ENCODE data around the gene PITHD1.
A peak's percentile ranks its signal among the peaks of the same experiment; 100 is the strongest.
"Not testable (repeated sequence)": the region's sequence is repeated elsewhere in the genome, so short reads cannot be mapped to it uniquely, and the experiment has no call there.

The PITHD1 gene

DNA sequence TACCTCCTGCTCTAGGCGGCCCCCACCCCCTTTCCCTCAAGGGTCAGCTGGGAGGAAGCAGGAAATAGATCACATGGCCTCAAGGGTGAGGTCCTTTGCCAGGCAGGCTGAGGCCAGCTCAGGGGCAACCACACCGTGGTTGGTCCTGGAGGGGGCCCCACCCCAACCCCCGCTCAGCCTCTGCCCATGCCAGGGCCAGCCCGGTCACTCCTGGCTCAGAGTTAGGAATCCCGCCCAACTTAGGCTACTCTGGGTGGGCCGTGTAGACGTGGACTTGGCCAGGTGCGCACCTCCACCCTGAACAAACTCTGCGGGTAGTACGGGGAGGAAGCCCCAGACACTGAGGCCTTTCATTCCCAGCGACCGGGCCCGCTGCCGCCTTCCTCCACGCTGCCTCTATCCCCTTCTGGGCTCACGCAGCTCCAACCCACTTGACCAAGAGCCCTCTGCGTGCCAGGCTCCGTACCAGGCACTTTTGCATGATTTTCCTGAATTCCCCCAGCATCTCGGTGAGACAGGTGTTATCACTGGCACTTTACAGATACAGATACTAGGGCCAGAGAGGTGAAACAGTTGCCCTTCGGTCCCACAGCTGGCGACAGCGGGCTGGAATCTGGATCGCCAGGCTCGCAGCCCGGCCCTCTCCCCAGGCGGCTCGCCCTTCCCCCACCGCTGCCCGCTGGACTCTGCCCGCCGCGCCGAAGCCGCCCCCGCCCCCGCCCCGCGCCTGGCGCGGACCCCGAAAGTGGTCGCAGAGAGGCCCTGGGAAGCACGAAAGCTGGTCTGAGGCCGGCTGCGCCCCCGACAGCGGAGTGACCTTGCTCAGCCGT is 21.6 kb downstream of the PITHD1 start:
- peak; percentile 64 for DNase-seq

DNA sequence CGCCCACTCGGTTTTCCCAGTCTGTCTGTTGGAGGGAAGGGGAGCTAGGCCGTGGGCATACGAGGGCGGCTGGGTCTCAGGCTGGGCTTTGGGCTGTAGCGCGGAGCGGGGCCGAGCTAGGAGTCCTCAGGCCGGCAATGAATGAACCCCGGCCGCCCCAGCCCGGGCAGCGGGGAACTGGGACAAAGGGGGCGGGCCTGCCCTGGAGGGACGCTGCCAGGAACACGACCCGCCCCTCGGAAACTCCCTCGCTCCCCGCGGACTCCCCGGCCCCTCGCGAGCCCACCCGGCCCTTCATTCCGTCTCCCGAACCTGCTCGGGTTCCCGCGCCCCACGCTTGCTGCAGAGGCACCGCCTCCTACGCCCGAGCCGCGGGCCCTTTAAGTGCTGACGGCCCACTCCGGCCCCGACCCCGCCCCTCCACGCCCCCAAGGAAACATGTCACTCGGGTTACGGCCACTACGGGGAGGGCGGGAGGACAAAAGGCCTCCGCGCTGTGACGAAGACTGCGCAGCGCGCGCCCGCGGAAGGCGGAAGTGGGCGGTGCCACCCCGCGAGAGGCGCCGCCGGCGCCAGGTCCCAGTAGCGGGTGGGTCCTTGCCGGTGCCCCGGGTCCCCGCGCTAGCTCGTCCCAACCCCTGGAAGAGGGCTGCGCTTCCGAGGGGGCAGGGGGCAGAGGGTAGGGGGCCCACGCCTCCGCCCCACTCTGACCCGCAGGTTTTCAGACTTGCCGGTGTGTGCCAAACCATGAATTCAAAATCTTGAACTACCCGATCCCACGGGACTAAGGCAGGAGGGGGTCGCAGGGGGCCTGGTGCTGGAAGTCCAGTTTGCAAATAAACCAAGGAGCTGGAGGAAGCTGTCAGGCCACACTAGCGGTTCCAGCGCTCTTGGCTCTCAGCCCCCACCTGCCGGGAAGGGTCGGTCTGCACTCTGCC is 22.5 kb downstream of the PITHD1 start, which contains the start of gene GALE:
Gene GALE (minus strand): TSS at position 355 of the 938 bp plus-strand sequence. CDS start 1,747 bp downstream, outside the sequence.
- peak; percentile 97 for DNase-seq

DNA sequence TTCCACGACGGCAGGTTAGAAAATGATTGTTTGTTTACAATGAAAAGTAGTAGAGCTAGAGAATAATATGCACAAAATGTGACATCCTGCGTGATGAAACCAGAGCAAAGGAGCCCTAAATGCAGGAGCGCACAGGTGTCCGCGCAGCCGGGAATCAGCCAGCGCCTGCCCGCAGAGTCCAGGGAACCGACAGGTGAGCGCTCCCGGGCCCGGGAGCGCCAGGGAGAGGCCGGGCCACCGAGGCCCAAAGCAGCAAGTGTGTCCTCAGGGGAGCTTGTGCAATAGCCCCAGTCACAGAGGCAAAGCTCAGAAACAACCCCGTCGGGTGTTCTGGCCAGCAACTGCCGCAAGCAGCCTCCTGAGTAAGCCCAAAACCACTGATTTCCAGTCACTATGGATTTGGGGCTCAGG is 23.1 kb downstream of the PITHD1 start:
- no peak for DNase-seq

DNA sequence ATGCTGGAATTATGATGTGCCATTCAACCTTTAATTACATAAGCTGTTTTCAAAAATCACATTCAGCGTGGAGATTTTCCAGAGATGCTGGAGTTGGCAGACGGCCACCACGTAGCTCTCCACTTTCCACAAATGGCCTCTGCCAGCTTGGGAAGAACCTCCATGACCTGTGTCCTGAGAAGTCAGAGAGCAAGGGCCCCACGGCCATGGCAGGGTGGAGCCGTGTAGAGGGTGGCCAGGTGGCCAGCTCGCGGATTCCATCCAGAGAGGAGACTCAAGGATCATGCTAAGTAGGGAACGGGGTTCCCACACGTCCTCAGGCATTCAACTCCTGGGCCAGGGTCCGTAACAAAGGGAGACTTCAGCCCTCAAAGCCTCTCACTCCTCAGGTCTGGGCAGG is 23.7 kb downstream of the PITHD1 start:
- DNase-seq, result no peak

DNA sequence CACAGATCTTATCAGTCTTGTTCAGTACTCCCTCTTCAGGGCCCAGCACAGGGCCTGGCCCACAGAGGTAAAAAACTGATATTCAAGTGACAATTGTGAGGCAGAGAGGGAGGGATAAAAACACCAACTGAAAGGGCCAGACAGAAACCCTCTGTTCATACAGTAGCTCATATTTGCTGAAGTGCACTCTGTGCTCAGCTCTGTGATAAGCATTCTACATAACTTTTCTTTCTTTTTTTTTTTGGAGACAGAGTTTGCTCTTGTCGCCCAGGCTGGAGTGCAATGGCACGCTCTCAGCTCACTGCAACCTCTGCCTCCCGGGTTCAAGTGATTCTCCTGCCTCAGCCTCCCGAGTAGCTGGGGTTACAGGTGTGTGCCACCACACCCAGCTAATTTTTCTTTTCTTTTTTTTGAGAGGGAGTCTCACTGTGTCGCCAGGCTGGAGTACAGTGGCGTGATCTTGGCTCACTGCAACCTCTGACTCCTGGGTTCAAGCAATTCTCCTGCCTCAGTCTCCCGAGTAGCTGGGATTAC is 24.7 kb downstream of the PITHD1 start:
- DNase-seq, result not testable (repeated sequence)

DNA sequence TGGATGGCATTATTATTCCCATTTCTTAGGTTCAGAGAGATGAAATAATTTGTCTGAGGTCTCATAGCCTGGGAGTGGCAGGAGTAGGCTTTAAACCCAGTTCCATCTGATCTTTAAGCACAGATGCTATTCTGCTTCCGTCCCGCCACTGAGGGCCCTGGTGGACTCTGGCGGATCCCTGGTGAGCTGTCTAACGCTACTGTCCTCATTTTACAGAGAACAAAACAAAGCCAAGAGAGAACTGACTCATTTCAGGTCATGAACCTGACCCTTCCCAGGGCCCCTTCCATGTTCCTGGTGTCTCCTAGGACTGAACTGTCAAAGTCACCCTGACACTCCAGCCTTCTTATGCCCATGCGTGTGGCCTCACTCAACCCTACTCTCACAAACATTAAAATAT is 25.5 kb downstream of the PITHD1 start:
- DNase-seq, result no peak

DNA sequence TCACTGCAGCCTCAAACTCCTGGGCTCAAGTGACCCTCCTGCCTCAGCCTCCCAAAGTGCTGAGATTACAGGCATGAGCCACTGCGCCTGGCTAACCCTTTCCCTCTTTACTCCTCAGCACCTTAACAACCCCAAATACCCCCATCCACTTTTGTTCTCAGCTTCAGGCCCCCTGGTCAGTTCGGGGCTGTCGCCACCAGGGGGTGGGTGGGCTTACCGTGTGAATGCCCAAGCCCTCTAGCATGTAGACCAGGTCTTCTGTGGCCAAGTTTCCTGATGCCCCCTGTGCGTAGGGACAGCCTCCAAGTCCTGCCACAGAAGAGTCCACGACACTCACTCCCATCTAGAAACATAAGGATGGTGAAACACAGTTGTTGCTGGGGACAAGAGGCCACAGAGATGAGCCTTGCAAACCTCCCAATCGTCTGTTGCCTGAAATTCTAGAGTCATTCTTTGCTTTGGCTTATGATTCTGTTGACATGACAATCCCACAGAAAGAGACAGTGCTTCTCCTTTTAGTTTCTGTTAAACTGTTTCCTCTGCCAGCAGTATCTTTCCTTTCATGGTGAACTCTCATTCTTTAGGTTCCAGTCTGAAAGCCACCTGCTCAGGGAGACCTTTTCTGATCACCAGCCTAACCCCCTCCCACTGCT is 26.1 kb downstream of the PITHD1 start:
- no peak for DNase-seq

DNA sequence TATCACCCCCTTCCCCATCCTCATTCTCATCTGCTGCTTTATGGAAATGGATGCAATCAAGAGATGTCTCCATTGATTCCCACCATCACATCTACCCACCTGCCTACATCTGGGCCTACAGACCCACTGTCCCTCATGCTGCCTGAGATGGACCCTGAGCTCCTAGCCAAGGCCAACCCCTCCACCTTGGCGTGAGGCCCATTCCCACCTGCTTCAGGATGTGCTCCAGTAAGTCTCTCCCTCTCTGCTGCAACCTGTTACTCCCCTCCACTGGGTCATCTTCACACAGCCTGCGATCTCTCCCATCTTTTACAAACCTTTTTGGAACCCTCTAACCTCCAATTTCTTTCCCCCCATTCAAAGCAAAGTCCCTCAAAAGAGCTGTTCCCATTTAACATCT is 26.8 kb downstream of the PITHD1 start:
- no peak for DNase-seq

DNA sequence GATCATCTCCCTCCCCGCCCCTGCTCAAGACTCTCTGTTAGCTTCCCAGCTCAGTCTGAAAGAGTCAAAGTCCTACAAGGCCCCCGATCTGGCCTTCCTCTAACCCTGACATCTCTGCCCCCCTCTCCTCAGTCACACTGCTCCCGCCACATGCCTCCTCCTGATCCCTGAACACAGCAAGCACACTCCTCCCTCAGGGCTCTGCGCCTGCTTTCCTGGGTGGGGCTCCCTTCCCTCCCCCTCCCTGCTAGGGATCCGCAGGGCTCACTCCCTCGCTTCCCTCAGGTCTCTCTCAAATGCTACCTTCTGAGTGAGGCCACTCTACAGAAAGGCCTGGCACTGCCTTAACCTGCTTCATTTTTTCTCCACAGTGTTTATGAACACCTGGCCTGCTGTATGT is 28.1 kb downstream of the PITHD1 start:
- no peak for DNase-seq

DNA sequence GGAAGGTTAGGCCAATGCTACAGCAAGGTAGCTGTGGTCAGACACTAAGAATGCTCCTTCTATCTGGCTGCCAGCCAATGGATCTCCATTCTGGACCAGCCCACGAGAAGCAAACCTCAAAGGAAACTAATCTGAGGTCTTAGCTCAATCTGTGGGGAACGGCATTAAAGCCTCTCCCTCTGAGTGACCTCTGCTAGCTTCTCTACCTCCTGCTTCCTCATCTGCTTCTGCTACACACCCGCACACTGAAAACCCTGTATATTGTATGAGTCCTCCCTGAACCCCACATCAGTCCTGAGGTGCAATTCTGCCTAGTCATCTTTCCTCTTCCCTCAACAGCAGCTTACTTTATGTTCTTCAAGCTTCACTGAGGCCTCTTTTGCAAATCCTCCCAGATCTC is 29.2 kb downstream of the PITHD1 start:
- DNase-seq, result no peak

DNA sequence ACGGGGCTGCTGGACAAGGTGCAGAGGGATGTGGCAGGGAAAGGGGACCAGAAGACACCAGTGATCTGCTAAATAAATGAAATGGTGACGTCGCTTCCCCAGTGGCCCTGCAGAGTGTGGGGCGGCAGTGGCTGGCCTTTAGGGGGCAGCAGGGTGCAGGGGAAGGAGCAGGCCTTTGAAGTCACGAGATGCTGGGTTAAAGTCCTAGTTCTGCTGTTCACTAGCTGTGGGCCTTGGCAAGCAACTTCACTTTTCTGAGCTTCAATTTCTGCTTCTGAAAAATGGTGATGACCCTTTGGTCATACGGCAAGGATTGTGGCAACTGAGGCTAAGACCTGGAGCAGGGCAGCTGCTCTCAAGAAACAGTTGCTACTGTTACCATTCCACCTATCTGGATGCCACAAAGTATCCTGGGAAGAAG is 31.5 kb downstream of the PITHD1 start:
- DNase-seq, result peak; percentile 88

DNA sequence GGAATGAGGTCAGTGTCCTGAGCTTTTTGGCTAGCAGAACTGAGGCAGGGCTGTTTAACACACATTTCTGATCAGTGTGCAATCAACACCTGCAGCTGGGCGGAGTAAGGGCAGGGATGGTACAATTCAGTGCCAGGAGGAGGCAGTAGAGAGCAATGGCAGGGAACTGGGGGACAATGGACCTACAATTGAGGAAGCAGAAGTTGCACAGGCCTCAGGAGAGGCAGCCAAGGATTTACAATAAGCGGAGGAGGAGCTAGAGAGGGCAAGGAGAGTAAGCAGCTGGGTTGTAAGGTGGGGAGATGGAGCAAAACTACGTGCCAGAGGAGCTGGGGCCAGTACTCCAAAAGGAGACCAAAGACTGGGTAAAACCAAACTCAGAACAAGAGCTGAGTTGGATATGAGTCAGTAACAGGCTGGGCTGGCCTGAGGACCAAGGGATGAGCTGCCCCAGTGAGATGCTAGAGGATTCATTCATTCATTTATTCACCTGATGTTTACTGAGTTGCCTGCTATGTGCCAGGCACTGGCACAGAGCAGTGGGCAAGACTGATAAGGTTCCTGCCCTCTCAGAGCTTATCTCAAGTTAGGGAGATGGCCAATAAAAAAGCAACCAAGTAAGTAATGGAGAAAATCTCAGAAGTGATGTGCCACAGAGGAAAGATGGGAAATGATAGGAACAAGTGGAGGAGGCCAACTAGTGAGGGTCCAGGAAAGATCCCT is 32.8 kb downstream of the PITHD1 start:
- peak; percentile 73 for DNase-seq

DNA sequence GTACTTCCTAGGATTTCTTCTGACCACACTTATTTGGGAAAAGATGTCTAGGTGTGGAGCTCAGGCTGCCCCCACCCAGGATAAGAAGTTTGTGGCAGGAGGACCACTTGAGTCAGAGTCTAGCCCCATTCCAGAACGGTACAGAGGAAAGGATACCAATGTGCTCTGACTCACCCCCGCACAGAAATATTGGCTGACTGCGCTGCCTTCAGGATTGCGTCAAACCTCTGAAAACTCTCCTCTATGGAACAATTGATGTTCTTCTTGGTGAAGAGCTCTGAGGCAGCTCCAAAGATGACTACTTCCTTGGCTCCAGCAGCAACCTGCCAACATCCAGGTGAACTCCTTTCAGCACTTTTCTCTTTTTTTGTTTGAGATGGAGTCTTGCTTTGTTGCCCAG is 35.8 kb downstream of the PITHD1 start:
- no peak for DNase-seq

DNA sequence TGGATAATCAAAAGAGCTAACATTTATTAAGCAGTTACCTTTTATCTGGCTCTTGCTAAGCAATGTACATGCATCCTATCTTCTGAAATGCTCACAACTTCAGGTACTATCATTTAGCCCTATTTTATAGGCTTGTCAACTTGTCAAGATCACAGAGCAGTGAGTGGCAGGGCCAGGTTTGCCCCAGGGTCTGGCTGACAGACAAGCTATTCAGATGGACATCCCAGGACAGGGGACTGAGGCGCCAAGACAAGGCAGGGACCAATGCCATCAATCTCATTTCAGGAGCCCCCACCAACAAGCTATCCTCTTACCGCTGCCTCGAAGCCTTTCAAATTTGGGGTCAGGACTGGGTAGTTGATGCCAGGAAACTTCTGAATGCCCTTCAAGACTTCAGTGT is 38.1 kb downstream of the PITHD1 start:
- DNase-seq, result no peak

DNA sequence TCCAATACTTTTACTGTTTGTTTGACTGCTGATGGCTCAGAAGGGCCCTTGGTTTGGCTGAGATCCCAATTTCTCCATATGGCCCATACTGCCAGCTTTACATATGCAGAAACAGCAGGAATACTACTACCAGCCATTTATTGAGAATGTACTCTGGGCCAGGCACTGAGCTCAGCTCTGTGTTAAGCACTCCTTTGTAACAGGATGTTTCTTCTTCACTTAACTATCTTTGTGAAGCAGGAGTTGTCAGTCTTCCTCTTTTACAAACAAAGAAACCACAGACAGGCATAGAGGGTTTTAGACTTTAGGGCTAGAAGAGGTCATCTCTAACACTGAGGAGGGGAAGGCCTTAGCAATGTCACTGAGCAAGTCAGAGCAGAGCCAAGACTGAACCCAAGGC is 38.7 kb downstream of the PITHD1 start:
- no peak for DNase-seq

DNA sequence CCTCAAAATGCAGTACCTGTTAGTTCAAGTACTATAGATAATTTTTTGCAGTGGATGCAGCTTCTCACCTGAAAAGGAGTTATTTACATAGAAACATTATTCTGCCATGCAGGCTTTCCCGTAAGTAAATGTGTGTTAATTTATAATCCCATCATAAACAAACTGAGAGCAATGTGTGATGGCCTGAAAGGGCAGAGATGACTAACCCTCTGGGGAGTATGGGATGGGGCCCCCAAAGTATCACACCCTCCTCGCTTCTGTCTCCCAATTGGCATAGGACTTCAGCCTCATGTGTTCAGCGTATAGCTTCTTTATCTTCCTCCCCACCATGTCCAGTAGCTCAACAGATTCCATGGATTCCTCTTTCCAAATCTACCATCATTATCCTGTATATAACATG is 39.4 kb downstream of the PITHD1 start:
- DNase-seq, result no peak

DNA sequence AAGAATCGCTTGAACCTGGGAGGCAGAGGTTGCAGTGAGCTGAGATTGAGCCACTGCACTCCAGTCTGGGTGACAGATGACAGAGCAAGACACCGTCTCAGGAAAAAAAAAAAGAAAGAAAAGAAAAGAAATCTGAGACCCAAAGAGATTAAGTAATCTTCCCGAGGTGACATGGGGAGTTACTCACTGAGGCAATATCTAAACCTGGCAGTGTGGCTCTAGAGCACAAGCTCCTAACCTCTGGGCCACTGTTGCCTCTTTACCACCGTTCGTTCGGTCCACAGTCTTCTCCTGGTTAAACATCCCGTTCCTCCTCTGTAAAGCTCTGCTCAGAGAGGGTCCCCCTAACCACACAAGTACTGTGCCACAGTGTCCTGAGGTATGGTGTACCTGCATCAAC is 45.5 kb downstream of the PITHD1 start:
- DNase-seq, result no peak

DNA sequence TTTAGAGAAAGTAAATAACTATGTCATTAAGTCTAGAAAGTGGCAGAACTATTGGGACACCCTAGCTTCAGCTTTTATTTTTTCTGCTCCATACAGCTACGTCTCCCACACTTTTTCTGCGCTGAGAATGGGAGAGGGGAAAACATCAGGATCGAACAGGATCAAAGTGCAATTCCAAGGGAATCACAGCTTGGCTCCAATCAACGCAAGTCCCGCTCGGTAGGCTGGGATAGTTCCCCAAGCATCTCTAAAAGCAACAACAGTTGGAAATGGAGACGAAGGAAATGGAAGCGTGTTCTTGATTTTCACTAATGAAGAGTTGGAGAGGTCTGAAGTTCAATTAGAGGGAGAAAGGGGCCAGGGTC is 46.5 kb downstream of the PITHD1 start:
- DNase-seq, result no peak

DNA sequence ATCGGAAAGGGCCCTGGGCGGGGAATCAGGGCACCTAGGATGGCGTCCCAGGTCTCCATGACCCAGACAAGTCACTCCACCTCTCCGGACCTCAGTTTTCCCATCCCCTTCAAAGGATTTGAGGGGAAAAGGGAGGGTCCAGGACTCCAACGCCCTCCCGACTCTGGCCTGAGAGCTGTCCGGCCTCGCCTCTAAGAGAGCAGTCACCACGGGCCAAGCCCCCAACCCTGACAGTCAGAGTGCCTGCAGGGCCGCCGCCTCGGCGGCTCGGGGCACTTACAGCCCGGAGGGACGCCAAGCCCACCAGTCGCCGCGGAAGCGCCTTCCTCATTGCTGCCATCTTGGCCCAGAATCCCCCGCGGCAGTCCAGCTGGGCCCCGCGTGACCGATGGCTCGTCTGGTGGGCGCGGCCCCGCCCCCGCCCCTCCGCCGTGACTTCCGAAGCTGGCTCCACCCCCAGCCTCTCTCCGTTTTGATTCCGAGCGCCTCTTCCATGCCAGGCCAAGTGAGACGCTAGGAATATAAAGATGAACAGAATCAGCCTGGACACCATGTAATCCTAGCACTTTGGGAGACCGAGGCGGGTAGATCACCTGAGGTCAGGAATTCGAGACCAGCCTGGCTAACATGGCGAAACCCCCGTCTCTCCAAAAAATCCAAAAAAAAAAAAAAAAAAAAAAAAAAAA is 47.0 kb downstream of the PITHD1 start, which contains the start of gene HMGCL:
Gene HMGCL (minus strand): TSS at position 354 of the 686 bp plus-strand sequence. CDS start 14 bp downstream, at position 340.
- DNase-seq, result peak; percentile 91

DNA sequence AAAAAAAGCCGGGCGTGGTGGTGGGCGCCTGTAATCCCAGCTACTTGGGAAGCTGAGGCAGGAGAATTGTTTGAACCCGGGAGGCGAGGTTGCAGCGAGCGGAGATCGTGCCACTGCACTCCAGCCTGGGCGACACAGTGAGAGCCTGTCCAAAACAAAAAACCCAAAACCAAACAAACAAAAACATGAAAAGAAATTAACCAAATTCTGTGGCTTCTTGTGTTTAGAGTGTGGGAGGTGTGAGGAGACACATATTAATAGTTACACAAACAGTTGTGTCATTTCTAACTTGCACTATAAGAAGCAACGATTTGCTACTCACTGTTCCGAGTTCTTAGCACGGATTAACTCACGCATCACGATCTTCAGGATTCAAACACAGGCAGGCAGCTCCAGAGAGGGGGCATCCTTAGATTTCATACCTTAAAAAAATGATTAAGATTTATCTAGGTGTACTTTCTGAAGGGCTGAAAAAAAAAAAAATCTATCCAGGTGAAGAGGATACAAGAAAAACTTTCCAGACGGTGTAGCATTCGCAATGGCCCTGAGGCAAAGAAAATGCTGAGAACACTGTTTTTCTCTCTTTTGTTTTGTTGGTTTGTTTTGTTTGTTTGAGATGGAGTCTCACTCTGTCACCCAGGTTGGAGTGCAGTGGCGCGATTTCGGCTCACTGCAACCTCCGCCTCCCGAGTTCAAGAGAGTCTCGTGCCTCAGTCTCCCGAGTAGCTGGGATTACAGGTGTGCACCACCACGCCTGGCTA is 47.7 kb downstream of the PITHD1 start:
- no peak for DNase-seq

DNA sequence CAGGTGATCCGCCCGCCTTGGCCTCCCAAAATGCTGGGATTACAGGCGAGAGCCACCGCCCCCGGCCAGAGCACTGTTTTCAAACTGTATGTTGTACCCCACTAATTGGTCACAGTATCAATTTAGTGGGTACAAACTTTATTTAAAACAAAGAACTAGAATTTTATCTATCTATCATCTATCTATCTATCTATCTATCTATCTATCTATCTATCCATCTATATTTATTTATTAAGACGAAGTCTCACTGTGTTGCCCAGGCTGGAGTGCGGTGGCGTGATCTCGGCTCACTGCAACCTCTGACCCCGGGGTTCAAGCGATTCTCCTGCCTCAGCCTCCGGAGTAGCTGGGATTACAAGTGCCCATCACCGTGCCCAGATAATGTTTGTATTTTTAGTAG is 48.4 kb downstream of the PITHD1 start:
- DNase-seq, result not testable (repeated sequence)
